ENCODE results near the gene TENM4. TPM values are rescaled to one million over a fixed set of nuclear protein-coding genes. Genes with fewer than 3 reads are reported as not detected.

Gene TENM4
- total and polyA plus RNA-seq, 2 of the 13 experiments (the other 11 are each of a cell fraction or from before 2014, with no cell fraction given) = not detected

- Histone ChIP-seq H4K20me1 (ENCODE audit: insufficient read depth, low read length) (no peaks in the 10 kb centered on the region), H3K79me2 (ENCODE audit: insufficient read depth, low read length) (no peaks in the 10 kb centered on the region), H3K4me2 (ENCODE audit: low read depth, low read length) (no peak overlapping the region)
- TF ChIP-seq ZNF713 (CRISPR knock-in tag; IDR thresholded peaks at IDR 0.05) = no peak
- no peak for TF ChIP-seq NFYC (CRISPR knock-in tag; IDR thresholded peaks at IDR 0.05)
- no peak for TF ChIP-seq THAP11 (CRISPR knock-in tag; IDR thresholded peaks at IDR 0.05)
- no peak for TF ChIP-seq ARID5B (CRISPR knock-in tag; IDR thresholded peaks at IDR 0.05)
- TF ChIP-seq GLI4 (CRISPR knock-in tag; IDR thresholded peaks at IDR 0.05; ENCODE audit: borderline replicate concordance) = no peak
- TF ChIP-seq ZNF441 (CRISPR knock-in tag; IDR thresholded peaks at IDR 0.05; ENCODE audit: borderline replicate concordance) = no peak
- no peak for TF ChIP-seq MAFF (IDR thresholded peaks at IDR 0.05; ENCODE audit: low read depth, low read length)
- no peak for TF ChIP-seq ZNF580 (CRISPR knock-in tag; IDR thresholded peaks at IDR 0.05; ENCODE audit: borderline replicate concordance, low read depth)
- no peak for TF ChIP-seq TBP (CRISPR knock-in tag; IDR thresholded peaks at IDR 0.05)
- no peak for TF ChIP-seq ZSCAN12 (CRISPR knock-in tag; IDR thresholded peaks at IDR 0.05)
- TF ChIP-seq HMGXB3 (CRISPR knock-in tag; IDR thresholded peaks at IDR 0.05; ENCODE audit: borderline replicate concordance) = no peak
- no peak for TF ChIP-seq FOXC1 (CRISPR knock-in tag; IDR thresholded peaks at IDR 0.05; ENCODE audit: borderline replicate concordance)
- no peak for TF ChIP-seq NCOA2 (CRISPR knock-in tag; IDR thresholded peaks at IDR 0.05)
- TF ChIP-seq PHF8 (CRISPR knock-in tag; IDR thresholded peaks at IDR 0.05) = no peak
- TF ChIP-seq ZNF564 (CRISPR knock-in tag; IDR thresholded peaks at IDR 0.05) = no peak
- no peak for TF ChIP-seq MED8 (CRISPR knock-in tag; IDR thresholded peaks at IDR 0.05; ENCODE audit: insufficient replicate concordance)
- no peak for TF ChIP-seq PAF1 (CRISPR knock-in tag; IDR thresholded peaks at IDR 0.05)
These were observed 109.5 kb downstream of the TENM4 start for GRCh38 chr11:79331203-79331901.

More at GRCh38 chr11:79331203-79331901, 109.5 kb downstream of the TENM4 start:
- H3K36me3 ChIP-seq (replicated peaks in 1 of 2; ENCODE audit: control insufficient read depth in 1 of 2, insufficient read depth in 2 of 2, low read length in 2 of 2) = no peaks in the 10 kb centered on the region
- H3K9ac ChIP-seq (ENCODE audit: insufficient read depth, low read depth, low read length) = no peak overlapping the region
- H3K27ac ChIP-seq (ENCODE audit: extremely low read length, insufficient read depth, low read length) = no peak overlapping the region
- in situ Hi-C loops (cut with HindIII; ENCODE audit: extremely low pct_ligation_motif_present, low pct_unique_long_range_greater_than_20kb) = no loop called here
- WGBS (ENCODE audit: low lambda C conversion rate) = 5% methylated on average over 3 of the region's 5 CpGs
- H3K27me3 ChIP-seq (ENCODE audit: control insufficient read depth in 1 of 2, insufficient read depth in 2 of 2, low read length in 2 of 2) = peaks cover 0 to 6% of the 10 kb centered on the region in 2 experiments; a peak in 1 of 5 replicates
- ATAC-seq = no peak
- no peak for FAIRE-seq
- H2AFZ ChIP-seq (ENCODE audit: low read length) = no peak overlapping the region
- ChIA-PET POLR2A (no interaction called here), CTCF (ENCODE audit: low intra/inter-chr PET ratio, low total read pairs) (no interaction called here)
- no peak overlapping the region for H3K4me3 ChIP-seq (replicated peaks in 1 of 3; ENCODE audit: insufficient read depth in 1 of 3, low read depth in 2 of 3, low read length in 3 of 3)
- intact Hi-C loops (cut with micrococcal nuclease; ENCODE audit: unreplicated experiment) = no loop called here
- DNase-seq (ENCODE audit: low spot score) = no peak
- H3K4me1 ChIP-seq (ENCODE audit: insufficient read depth, low read length) = no peaks in the 10 kb centered on the region
- no TSS peak for BruUV-seq (replicated peaks)
- no peaks in the 10 kb centered on the region for H3K9me3 ChIP-seq (ENCODE audit: low read length)

Data from HepG2 (cell line).